Measurements from ENCODE around the gene UBAP1L. TPM values are rescaled to one million over a fixed set of nuclear protein-coding genes. Genes with fewer than 3 reads are reported as not detected.
"Not testable (repeated sequence)": the region's sequence is repeated elsewhere in the genome, so short reads cannot be mapped to it uniquely, and the experiment has no call there.

Gene UBAP1L
- total RNA-seq, 8 experiments from 2014 or later = 1.5 to 5.6 (median 3.9) TPM

GRCh38 chr15:65055201-65055870 is 59.7 kb downstream of the UBAP1L start:
- H3K4me3 ChIP-seq = no peak overlapping the region
- H3K27ac ChIP-seq = peak overlapping the region in 1 of 2 donors; percentile 75
- in situ Hi-C loops (cut with MboI; ENCODE audit: low pct_unique_long_range_greater_than_20kb in 2 of 9, low sequenced_read_pairs in 9 of 9, unreplicated experiment in 9 of 9) = no loop called here
- ATAC-seq (replicated peaks in 6 of 8) = no peak
- WGBS, 10 experiments = 41 to 89% (median 66%) methylated on average over 1 to 3 of the region's 6 CpGs; no CpG with 5 or more reads in 6 of the 10 experiments
- H3K4me1 ChIP-seq (replicated peaks in 1 of 2) = peaks cover 3 to 8% of the 10 kb centered on the region in 2 donors

GRCh38 chr15:65054333-65055200 is 60.4 kb downstream of the UBAP1L start:
- peak overlapping the region in 1 of 2 donors; percentile 75 for H3K27ac ChIP-seq
- WGBS, 10 experiments = 0 to 50% (median 19%) methylated on average over 1 to 5 of the region's 26 CpGs; no CpG with 5 or more reads in 4 of the 10 experiments
- in situ Hi-C loops (cut with MboI; ENCODE audit: low pct_unique_long_range_greater_than_20kb in 2 of 9, low sequenced_read_pairs in 9 of 9, unreplicated experiment in 9 of 9) = no loop called here
- ATAC-seq (replicated peaks in 6 of 8) = peak; percentile 73 to 90 (median 84)
- no peak overlapping the region for H3K4me3 ChIP-seq
- peaks cover 6 to 10% of the 10 kb centered on the region in 2 donors for H3K4me1 ChIP-seq (replicated peaks in 1 of 2)

- Histone ChIP-seq H3K4me3 (no peak overlapping the region), H3K27ac (no peak overlapping the region), H3K4me1 (replicated peaks in 1 of 2) (peaks cover 9 to 11% of the 10 kb centered on the region in 2 donors)
- no peak for ATAC-seq (replicated peaks in 6 of 8)
- 50 to 100% (median 79%) methylated on average over 1 to 2 of the region's 2 CpGs; no CpG with 5 or more reads in 2 of the 10 experiments for WGBS, 10 experiments
- in situ Hi-C loops (cut with MboI; ENCODE audit: low pct_unique_long_range_greater_than_20kb in 2 of 9, low sequenced_read_pairs in 9 of 9, unreplicated experiment in 9 of 9) = no loop called here
Measured at GRCh38 chr15:65052956-65053355, 62.0 kb downstream of the UBAP1L start.

DNA sequence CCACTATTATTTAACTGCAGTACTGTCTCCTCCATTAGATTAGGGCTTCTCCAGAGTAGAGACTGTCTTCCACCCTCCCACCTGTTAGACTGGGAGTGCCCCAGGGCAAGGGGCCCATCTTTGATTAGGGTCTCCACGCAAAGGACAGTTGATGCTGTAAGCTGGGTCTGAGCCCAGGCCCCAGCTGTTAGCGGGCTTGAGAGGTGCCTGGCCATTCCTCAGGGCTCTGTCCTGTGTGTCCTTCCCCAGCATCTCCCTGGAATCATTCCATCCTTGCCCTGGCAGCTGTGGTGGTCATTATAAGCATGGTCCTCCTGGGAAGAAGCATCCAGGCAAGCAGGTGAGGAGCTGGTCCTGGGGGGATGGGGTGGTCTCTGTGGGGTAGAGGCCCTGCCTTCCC is 63.7 kb downstream of the UBAP1L start:
- WGBS, 10 experiments = 100% methylated on average over 1 of the region's 2 CpGs; no CpG with 5 or more reads in 9 of the 10 experiments
- ATAC-seq (replicated peaks in 6 of 8) = no peak
- H3K4me1 ChIP-seq (replicated peaks in 1 of 2) = peaks cover 9 to 11% of the 10 kb centered on the region in 2 donors
- no peak overlapping the region for H3K4me3 ChIP-seq
- H3K27ac ChIP-seq = no peak overlapping the region
- in situ Hi-C loops (cut with MboI; ENCODE audit: low pct_unique_long_range_greater_than_20kb in 2 of 9, low sequenced_read_pairs in 9 of 9, unreplicated experiment in 9 of 9) = no loop called here

DNA sequence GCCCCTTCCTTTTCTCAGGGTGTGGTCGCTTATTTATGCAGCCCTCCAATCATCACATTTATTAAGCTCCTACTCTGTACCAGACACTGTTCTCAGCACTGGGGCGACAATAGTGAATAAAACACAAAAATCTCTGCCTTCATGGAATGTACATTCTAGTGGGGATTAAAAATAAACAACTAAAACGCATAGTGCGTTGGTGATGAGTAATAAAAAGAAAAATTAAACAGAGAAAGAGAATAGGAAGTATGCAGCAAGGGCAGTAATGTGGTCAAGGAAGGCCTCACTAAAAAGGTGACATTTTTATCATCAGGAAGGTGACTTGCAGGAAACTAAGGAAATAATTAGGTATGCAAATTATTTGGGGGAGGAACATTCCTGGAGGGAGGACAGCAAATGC is 64.7 kb downstream of the UBAP1L start:
- H3K4me3 ChIP-seq = no peak overlapping the region
- H3K27ac ChIP-seq = no peak overlapping the region
- in situ Hi-C loops (cut with MboI; ENCODE audit: low pct_unique_long_range_greater_than_20kb in 2 of 9, low sequenced_read_pairs in 9 of 9, unreplicated experiment in 9 of 9) = no loop called here
- H3K4me1 ChIP-seq (replicated peaks in 1 of 2) = peaks cover 12 to 17% of the 10 kb centered on the region in 2 donors
- WGBS, 10 experiments = 4 to 89% (median 79%) methylated on average over 1 to 4 of the region's 4 CpGs
- ATAC-seq (replicated peaks in 6 of 8) = peak in 1 of 8 experiments; percentile 4

DNA sequence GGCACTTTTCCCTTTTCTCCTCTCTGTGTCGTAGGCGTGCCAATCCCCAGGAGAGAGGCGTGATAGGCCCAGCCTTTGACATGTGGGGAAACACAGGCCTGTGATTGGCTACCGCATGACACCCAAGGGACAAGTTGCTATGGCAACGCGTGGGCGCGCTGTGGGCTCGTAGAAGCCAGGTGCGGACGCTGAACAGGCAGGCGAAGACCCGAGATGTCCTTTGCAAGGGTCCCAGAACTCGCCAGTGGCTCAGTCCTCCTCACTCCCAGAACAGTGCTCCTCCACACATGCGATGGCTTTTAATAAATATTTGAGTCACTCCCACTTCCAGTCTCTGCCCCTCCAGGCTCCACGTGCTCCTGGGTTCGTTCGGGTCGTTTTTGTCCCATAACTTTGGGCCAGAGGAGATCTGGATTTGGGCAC is 65.6 kb downstream of the UBAP1L start:
- Histone ChIP-seq H3K4me1 (replicated peaks in 1 of 2) (peaks cover 18% of the 10 kb centered on the region in 2 donors), H3K27ac (no peak overlapping the region), H3K4me3 (peak overlapping the region; percentile 22 to 29 (median 26))
- ATAC-seq (replicated peaks in 6 of 8) = peak; percentile 74 to 98 (median 90)
- WGBS, 10 experiments = 0 to 19% (median 6%) methylated on average over 2 to 9 of the region's 19 CpGs; no CpG with 5 or more reads in 5 of the 10 experiments
- in situ Hi-C loops (cut with MboI; ENCODE audit: low pct_unique_long_range_greater_than_20kb in 2 of 9, low sequenced_read_pairs in 9 of 9, unreplicated experiment in 9 of 9) = loop anchor here in 1 of 9 experiments (25.0 kb wide), 1 partner anchor 238 kb away; the partner anchor contains the start of genes PARP16 and RNU5A-1

DNA sequence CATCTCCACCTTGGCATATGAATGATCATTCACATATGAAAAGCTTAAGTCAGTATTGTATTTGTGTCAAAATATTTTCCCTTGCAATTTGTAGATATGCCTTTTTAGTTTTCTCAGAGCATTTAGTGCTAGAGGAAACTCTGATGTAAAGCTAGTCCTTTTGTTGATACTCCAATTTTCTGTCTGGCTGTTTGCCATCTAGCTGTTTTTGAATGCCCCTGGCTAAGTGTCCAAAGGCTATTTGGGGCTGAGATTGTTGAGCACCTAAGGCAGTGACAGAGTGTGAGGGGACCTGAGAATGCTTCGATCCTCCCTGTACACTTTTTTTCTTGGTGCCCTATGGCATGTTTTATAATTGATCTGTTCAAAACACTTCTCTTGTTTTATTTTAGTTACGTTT is 66.8 kb downstream of the UBAP1L start:
- no peak overlapping the region for H3K27ac ChIP-seq
- no peak overlapping the region for H3K4me3 ChIP-seq
- peaks cover 19 to 22% of the 10 kb centered on the region in 2 donors for H3K4me1 ChIP-seq (replicated peaks in 1 of 2)
- 33 to 100% (median 80%) methylated on average over 1 to 2 of the region's 2 CpGs; no CpG with 5 or more reads in 3 of the 10 experiments for WGBS, 10 experiments
- no peak for ATAC-seq (replicated peaks in 6 of 8)
- in situ Hi-C loops (cut with MboI; ENCODE audit: low pct_unique_long_range_greater_than_20kb in 2 of 9, low sequenced_read_pairs in 9 of 9, unreplicated experiment in 9 of 9) = loop anchor here in 1 of 9 experiments (25.0 kb wide), 1 partner anchor 239 kb away; the partner anchor contains the start of genes PARP16 and RNU5A-1

DNA sequence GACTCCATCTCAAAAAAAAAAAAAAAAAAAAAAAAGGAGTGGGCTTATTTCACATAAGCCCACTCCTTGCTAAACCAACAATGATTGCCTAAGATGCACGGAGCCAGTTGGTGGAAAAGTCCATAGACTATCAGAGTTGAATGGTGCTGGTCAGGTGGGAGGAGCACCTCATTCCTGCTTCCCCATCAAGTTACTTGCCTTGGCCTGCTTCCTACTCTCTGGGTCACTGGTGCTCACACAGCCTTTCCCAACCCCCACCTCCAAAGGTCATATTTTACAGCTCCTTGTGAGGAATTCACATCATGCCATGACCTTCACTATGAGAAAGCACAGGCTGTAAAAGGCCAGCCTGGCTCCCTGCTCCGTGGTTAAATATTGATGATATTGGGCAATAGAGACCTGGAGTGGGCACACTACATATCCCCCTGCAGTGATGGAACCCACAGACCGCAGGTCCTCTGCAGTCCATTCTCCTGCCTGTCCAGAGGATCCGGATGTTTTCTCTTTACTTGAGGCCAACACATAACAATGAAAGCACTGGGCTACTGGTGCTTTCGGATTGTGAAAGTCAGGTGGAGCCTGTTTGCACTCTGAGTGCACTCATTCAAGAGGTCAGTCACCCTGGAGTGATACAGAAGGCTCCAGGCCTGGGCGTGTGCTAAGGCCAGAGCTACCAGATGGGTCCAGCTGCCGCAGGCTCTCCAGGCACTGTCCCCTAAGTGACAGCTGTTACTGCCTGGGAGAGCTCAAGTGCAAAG is 70.1 kb downstream of the UBAP1L start, which contains the start of gene SLC51B:
Gene SLC51B, plus strand, starts transcription at position 664 of the 758 bp plus-strand sequence. CDS start 4,618 bp downstream, outside the sequence.
- in situ Hi-C loops (cut with MboI; ENCODE audit: low pct_unique_long_range_greater_than_20kb in 2 of 9, low sequenced_read_pairs in 9 of 9, unreplicated experiment in 9 of 9) = loop anchor here in 1 of 9 experiments (25.0 kb wide), 1 partner anchor 242 kb away; the partner anchor contains the start of genes PARP16 and RNU5A-1
- no peak within 1 kb of the TSS for H3K4me3 ChIP-seq
- peak within 1 kb of the TSS; percentile 38 to 71 for H3K27ac ChIP-seq
- WGBS, 10 experiments = 22 to 88% (median 55%) methylated on average over 3 to 6 of the region's 7 CpGs; no CpG with 5 or more reads in 4 of the 10 experiments
- peak in 7 of 8 experiments; percentile 48 to 87 (median 77) for ATAC-seq (replicated peaks in 6 of 8)
- peaks cover 19 to 22% of the 10 kb centered on the region in 2 donors for H3K4me1 ChIP-seq (replicated peaks in 1 of 2)

GRCh38 chr15:65044218-65044617 is 70.8 kb downstream of the UBAP1L start:
- Histone ChIP-seq H3K4me1 (replicated peaks in 1 of 2) (peaks cover 19 to 20% of the 10 kb centered on the region in 2 donors), H3K27ac (peak overlapping the region in 1 of 2 donors; percentile 71)
- H3K4me3 ChIP-seq = not testable (repeated sequence)
- WGBS, 10 experiments = 10 to 97% (median 76%) methylated on average over 1 to 5 of the region's 5 CpGs; no CpG with 5 or more reads in 4 of the 10 experiments
- in situ Hi-C loops (cut with MboI; ENCODE audit: low pct_unique_long_range_greater_than_20kb in 2 of 9, low sequenced_read_pairs in 9 of 9, unreplicated experiment in 9 of 9) = loop anchor here in 1 of 9 experiments (25.0 kb wide), 1 partner anchor 243 kb away; the partner anchor contains the start of genes PARP16 and RNU5A-1
- ATAC-seq (replicated peaks in 6 of 8) = peak in 2 of 8 experiments; percentile 25 to 36

DNA sequence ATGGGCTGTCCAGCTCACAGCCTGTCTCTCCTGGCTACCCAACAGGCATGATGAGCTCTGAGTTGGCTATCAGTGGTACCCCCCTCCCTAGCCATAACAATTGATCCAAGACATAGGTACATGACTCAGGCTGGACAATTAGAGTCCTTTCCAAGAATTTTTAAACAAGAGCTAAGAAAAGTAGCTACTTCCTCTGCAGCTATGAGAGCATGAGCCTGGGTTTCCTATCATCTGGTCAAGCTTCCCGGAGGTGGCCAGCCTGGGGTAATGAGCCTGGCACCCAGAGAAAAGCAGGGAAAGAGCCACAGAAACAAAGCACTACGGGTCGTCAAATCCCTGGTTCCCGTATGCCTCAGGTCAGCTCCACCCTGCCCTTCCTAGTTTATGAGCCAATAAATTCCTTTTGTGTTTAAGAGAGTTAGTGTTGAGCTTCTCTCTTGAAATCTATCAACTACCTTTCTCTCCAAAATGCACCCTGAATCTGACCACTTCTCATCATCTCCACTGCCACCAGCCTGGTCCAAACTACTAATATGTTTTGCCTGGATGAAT is 72.1 kb downstream of the UBAP1L start:
- no peak for ATAC-seq (replicated peaks in 6 of 8)
- in situ Hi-C loops (cut with MboI; ENCODE audit: low pct_unique_long_range_greater_than_20kb in 2 of 9, low sequenced_read_pairs in 9 of 9, unreplicated experiment in 9 of 9) = loop anchor here in 1 of 9 experiments (25.0 kb wide), 1 partner anchor 244 kb away; the partner anchor contains the start of genes PARP16 and RNU5A-1
- WGBS, 10 experiments = 0 to 80% (median 47%) methylated on average over 1 to 4 of the region's 4 CpGs; no CpG with 5 or more reads in 3 of the 10 experiments
- no peak overlapping the region for H3K4me3 ChIP-seq
- H3K4me1 ChIP-seq (replicated peaks in 1 of 2) = peaks cover 22 to 24% of the 10 kb centered on the region in 2 donors
- H3K27ac ChIP-seq = no peak overlapping the region

All from motor neuron (in vitro differentiated cells).